Esophagus muscularis mucosa (tissue), 4 donors: ENCODE measurements around the gene UBIAD1. TPM values are rescaled to one million over a fixed set of nuclear protein-coding genes. Genes with fewer than 3 reads are reported as not detected.

Experiments used
- DNase-seq: peaks from one replicate; pipeline ENCODE4 v3.0.0-alpha.2; 2017; ENCODE audit errors: extremely low spot score
- H3K27ac ChIP-seq, 4 donors: fragments of 200-600 bp; sonication (generic); replicated peaks in 1 of 4; 1 replicate in 3 of 4; 2 replicates in 1 of 4; pipeline ENCODE4 v1.5.1; 2016 to 2019; ENCODE audit warnings: mild to moderate bottlenecking in 1 of 4
- H3K27me3 ChIP-seq, 4 donors: fragments of 200-600 bp; sonication (generic); one replicate each; pipeline versions ENCODE4 v1.5.1 to v1.6.0; 2016 to 2019
- H3K36me3 ChIP-seq, 4 donors: fragments of 200-600 bp; sonication (generic); one replicate each; pipeline ENCODE4 v1.5.1; 2016 to 2019
- H3K4me1 ChIP-seq, 4 donors: fragments of 200-600 bp; sonication (generic); one replicate each; pipeline ENCODE4 v1.5.1; 2016 to 2019
- H3K4me3 ChIP-seq, 4 donors: fragments of 200-600 bp; sonication (generic); 1 replicate in 2 of 4; 2 replicates in 2 of 4; pipeline ENCODE4 v1.5.1; 2016 to 2019; ENCODE audit warnings: mild to moderate bottlenecking in 4 of 4, moderate library complexity in 1 of 4
- H3K9me3 ChIP-seq, 4 donors: fragments of 200-600 bp; sonication (generic); 1 replicate in 3 of 4; 2 replicates in 1 of 4; pipeline ENCODE4 v1.5.1; 2016 to 2019
- EP300 ChIP-seq: sonication (generic); formaldehyde crosslinking; IDR thresholded peaks from one replicate; pipeline ENCODE4 v1.6.1; 2017; ENCODE audit warnings: antibody characterized with exemption
- POLR2A ChIP-seq: fragments of 450-650 bp; IDR thresholded peaks from one replicate; pipeline ENCODE4 v1.6.1; 2017; ENCODE audit warnings: antibody characterized with exemption, moderate library complexity, mild to moderate bottlenecking, low read depth
- POLR2AphosphoS5 ChIP-seq, 2 donors: sonication (generic); formaldehyde crosslinking; IDR thresholded peaks; one replicate each; pipeline ENCODE4 v1.6.1; 2017; ENCODE audit warnings: antibody characterized with exemption in 2 of 2
- WGBS: methylation state at CpG from one replicate; pipeline ENCODE4 v1.1.5; 2018; 5-methylcytosine and 5-hydroxymethylcytosine counted together
- intact Hi-C: fragments of 100-400 bp; cut with DNase I; formaldehyde crosslinking; loops from one replicate; pipeline ENCODE4 v1.15.1; 2023
- total RNA-seq, 4 donors: library from RNA; depleted of rRNA; stranded (reverse); fragments of >200 nt; gene quantifications; one replicate each; pipeline versions ENCODE4 v1.1.0 to v1.2.1, GENCODE V29; 2016
- TF ChIP-seq, protein P1 (sequence below), 3 experiments: fragments of 200-600 bp in 2 of 3; fragments of 450-650 bp in 1 of 3; sonication (generic) in 2 of 3; IDR thresholded peaks; one replicate each; pipeline ENCODE4 v1.5.1; 2017 to 2019; ENCODE audit warnings: antibody characterized with exemption in 3 of 3, mild to moderate bottlenecking in 2 of 3, moderate library complexity in 1 of 3

The UBIAD1 gene
- total RNA-seq, 4 donors from 2014 or later: 10.4 to 15.9 (median 14.0) TPM

- 95% methylated on average over 7 of the region's 7 CpGs for WGBS
These were observed 34.7 kb upstream of the UBIAD1 start for GRCh38 chr1:11238311-11238710.

DNA sequence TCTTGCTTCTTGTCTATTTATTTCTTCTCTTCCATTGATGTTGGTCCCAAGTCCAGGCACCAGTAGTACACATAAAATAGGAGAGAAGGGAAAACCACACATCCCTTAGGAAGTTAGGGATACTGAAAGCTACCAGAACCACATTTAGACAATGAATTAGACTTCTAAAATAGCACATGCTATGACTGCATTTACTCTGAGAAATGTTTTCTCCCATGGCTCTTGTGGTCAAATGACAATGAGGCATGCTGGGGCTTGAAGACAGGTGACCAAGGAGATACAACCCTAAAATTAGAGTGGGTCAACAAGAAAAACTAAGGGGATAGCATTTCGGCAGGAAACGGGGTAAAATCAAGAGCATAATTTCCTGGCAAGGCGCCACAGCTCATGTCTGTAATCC is 27.8 kb upstream of the UBIAD1 start:
- Histone ChIP-seq H3K27me3 (no peaks in the 10 kb centered on the region), H3K27ac (no peak overlapping the region), H3K4me3 (no peak overlapping the region), H3K36me3 (peaks cover 61 to 89% (median 85%) of the 10 kb centered on the region in 4 donors), H3K9me3 (no peaks in the 10 kb centered on the region), H3K4me1 (no peaks in the 10 kb centered on the region)
- TF ChIP-seq EP300: no peak
- no peak for TF ChIP-seq POLR2AphosphoS5 (IDR thresholded peaks at IDR 0.05)
- no peak for TF ChIP-seq POLR2A
- TF ChIP-seq, protein P1, sequence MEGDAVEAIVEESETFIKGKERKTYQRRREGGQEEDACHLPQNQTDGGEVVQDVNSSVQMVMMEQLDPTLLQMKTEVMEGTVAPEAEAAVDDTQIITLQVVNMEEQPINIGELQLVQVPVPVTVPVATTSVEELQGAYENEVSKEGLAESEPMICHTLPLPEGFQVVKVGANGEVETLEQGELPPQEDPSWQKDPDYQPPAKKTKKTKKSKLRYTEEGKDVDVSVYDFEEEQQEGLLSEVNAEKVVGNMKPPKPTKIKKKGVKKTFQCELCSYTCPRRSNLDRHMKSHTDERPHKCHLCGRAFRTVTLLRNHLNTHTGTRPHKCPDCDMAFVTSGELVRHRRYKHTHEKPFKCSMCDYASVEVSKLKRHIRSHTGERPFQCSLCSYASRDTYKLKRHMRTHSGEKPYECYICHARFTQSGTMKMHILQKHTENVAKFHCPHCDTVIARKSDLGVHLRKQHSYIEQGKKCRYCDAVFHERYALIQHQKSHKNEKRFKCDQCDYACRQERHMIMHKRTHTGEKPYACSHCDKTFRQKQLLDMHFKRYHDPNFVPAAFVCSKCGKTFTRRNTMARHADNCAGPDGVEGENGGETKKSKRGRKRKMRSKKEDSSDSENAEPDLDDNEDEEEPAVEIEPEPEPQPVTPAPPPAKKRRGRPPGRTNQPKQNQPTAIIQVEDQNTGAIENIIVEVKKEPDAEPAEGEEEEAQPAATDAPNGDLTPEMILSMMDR (IDR thresholded peaks at IDR 0.05): no peak
- intact Hi-C loops: no loop called here
- DNase-seq: no peak
- WGBS: 94% methylated on average over 3 of the region's 3 CpGs

More at GRCh38 chr1:11238311-11238710, 34.7 kb upstream of the UBIAD1 start:
- Histone ChIP-seq H3K27ac (no peak overlapping the region), H3K27me3 (no peaks in the 10 kb centered on the region), H3K9me3 (no peaks in the 10 kb centered on the region), H3K36me3 (peaks cover 71 to 99% (median 93%) of the 10 kb centered on the region in 4 donors), H3K4me3 (no peak overlapping the region), H3K4me1 (peaks cover 12 to 17% (median 15%) of the 10 kb centered on the region in 4 donors)
- TF ChIP-seq POLR2A (no peak), EP300 (no peak), POLR2AphosphoS5 (IDR thresholded peaks at IDR 0.05) (no peak)
- TF ChIP-seq, protein P1 (IDR thresholded peaks at IDR 0.05): no peak
- intact Hi-C loops: no loop called here
- no peak for DNase-seq

GRCh38 chr1:11245904-11246719 is 26.9 kb upstream of the UBIAD1 start:
- no peaks in the 10 kb centered on the region for H3K27me3 ChIP-seq
- DNase-seq: no peak
- TF ChIP-seq POLR2A (no peak), EP300 (no peak), POLR2AphosphoS5 (IDR thresholded peaks at IDR 0.05) (no peak)
- TF ChIP-seq, protein P1 (IDR thresholded peaks at IDR 0.05): no peak
- no peak overlapping the region for H3K27ac ChIP-seq
- WGBS: 91% methylated on average over 7 of the region's 7 CpGs
- no peaks in the 10 kb centered on the region for H3K4me1 ChIP-seq
- peaks cover 52 to 89% (median 85%) of the 10 kb centered on the region in 4 donors for H3K36me3 ChIP-seq
- no peak overlapping the region for H3K4me3 ChIP-seq
- intact Hi-C loops: no loop called here
- no peaks in the 10 kb centered on the region for H3K9me3 ChIP-seq

DNA sequence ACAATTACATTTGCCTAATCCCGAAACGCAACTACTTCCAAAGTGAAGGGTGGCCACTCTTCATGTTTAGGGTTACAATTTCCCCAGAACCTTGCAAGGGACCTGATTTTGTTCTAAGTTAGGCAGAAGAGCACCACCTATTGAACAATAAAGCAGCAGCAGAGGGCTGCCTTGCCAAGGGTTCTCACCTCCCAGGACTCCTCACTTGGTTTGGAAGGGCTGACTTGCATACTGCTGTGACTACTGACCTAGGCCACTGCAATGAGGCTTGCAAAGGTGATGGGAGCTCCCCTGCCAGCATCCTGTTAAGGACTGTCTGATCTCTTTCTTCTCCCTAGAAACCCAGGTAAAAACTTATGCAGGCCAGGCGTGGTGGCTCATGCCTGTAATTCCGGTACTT is 24.8 kb upstream of the UBIAD1 start:
- Histone ChIP-seq H3K27me3 (no peaks in the 10 kb centered on the region), H3K4me3 (no peak overlapping the region), H3K4me1 (no peaks in the 10 kb centered on the region), H3K27ac (no peak overlapping the region), H3K36me3 (peaks cover 42 to 89% (median 84%) of the 10 kb centered on the region in 4 donors), H3K9me3 (no peaks in the 10 kb centered on the region)
- intact Hi-C loops: no loop called here
- WGBS: 96% methylated on average over 4 of the region's 4 CpGs
- TF ChIP-seq, protein P1 (IDR thresholded peaks at IDR 0.05): no peak
- TF ChIP-seq EP300: no peak
- no peak for TF ChIP-seq POLR2A
- TF ChIP-seq POLR2AphosphoS5 (IDR thresholded peaks at IDR 0.05): no peak
- no peak for DNase-seq

DNA sequence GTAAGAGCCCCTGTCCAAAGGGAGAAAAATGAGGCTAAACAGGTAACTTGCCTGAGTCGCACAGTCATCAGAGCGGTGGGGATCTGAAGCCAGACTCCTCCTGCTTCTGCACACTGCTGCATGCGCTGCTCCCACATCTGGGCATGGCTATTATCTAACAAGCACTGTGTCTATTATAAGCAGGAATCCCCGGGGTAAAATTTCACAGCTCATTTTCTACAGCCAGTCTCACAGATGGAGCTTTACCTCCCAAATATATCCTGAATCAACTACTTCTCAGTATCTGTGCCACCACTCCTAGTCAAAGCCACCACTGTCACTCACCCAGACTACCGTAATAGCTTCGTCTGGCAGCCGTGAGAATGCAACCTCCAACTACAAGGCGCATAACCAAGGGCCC is 20.5 kb upstream of the UBIAD1 start:
- Histone ChIP-seq H3K27ac (no peak overlapping the region), H3K4me1 (no peaks in the 10 kb centered on the region), H3K9me3 (no peaks in the 10 kb centered on the region), H3K4me3 (no peak overlapping the region), H3K36me3 (peaks cover 57 to 91% (median 87%) of the 10 kb centered on the region in 4 donors), H3K27me3 (no peaks in the 10 kb centered on the region)
- WGBS: 95% methylated on average over 7 of the region's 8 CpGs
- TF ChIP-seq POLR2AphosphoS5 (IDR thresholded peaks at IDR 0.05) (no peak), POLR2A (no peak), EP300 (no peak)
- TF ChIP-seq, protein P1 (IDR thresholded peaks at IDR 0.05): no peak
- DNase-seq: no peak
- intact Hi-C loops: no loop called here
